Sigmoid colon (tissue), 7 donors: Measurements from ENCODE around the gene C1orf226. TPM values are rescaled to one million over a fixed set of nuclear protein-coding genes. Genes with fewer than 3 reads are reported as not detected.

Experiments used
- DNase-seq: peaks from one replicate; pipeline ENCODE4 v3.0.0-alpha.2; 2019
- H3K27ac ChIP-seq, 4 donors: fragments of 200-600 bp; sonication (generic); one replicate each; pipeline ENCODE4 v1.5.1; 2016 to 2019; ENCODE audit warnings: mild to moderate bottlenecking in 1 of 4
- H3K27me3 ChIP-seq, 3 donors: fragments of 200-600 bp; sonication (generic); one replicate each; pipeline ENCODE4 v1.5.1; 2019; ENCODE audit warnings: mild to moderate bottlenecking in 1 of 3
- H3K36me3 ChIP-seq, 4 donors: fragments of 200-600 bp; sonication (generic); one replicate each; pipeline ENCODE4 v1.5.1; 2016 to 2019
- H3K4me1 ChIP-seq, 4 donors: fragments of 200-600 bp; sonication (generic); one replicate each; pipeline ENCODE4 v1.5.1; 2017 to 2019
- H3K4me3 ChIP-seq, 4 donors: fragments of 200-600 bp; sonication (generic); one replicate each; pipeline ENCODE4 v1.5.1; 2017 to 2019; ENCODE audit warnings: mild to moderate bottlenecking in 2 of 4, moderate library complexity in 1 of 4
- H3K9me3 ChIP-seq, 4 donors: fragments of 200-600 bp in 3 of 4; sonication (generic) in 3 of 4; one replicate each; pipeline versions ENCODE4 v1.5.1 to v1.6.1; 2013 to 2019
- CTCF ChIP-seq, 4 experiments: fragments of 450-650 bp in 3 of 4; fragments of 200-600 bp in 1 of 4; IDR thresholded peaks; one replicate each; pipeline ENCODE4 v1.5.1; 2016 to 2019; ENCODE audit warnings: antibody characterized with exemption in 4 of 4, mild to moderate bottlenecking in 3 of 4, moderate library complexity in 2 of 4
- EP300 ChIP-seq, 4 donors: sonication (generic); formaldehyde crosslinking; IDR thresholded peaks; one replicate each; pipeline ENCODE4 v1.6.1; 2017; ENCODE audit warnings: antibody characterized with exemption in 4 of 4
- POLR2A ChIP-seq, 2 donors: fragments of 450-650 bp; IDR thresholded peaks; one replicate each; pipeline ENCODE4 v1.6.1; 2016; ENCODE audit warnings: antibody characterized with exemption in 2 of 2, mild to moderate bottlenecking in 2 of 2, moderate library complexity in 2 of 2
- POLR2AphosphoS5 ChIP-seq, 4 donors: sonication (generic); formaldehyde crosslinking; IDR thresholded peaks; one replicate each; pipeline ENCODE4 v1.6.1; 2017; ENCODE audit warnings: antibody characterized with exemption in 4 of 4
- WGBS, 2 donors: extraction: QIAGEN DNeasy Blood & Tissue Kit; methylation state at CpG; one replicate each; pipeline ENCODE4 v1.1.7; 2013; 5-methylcytosine and 5-hydroxymethylcytosine counted together
- intact Hi-C: fragments of 100-400 bp; cut with DNase I; formaldehyde crosslinking; loops from one replicate; pipeline ENCODE4 v1.15.1; 2023
- polyA plus RNA-seq, 3 donors: library from polyadenylated mRNA; stranded (reverse); fragments of 200-250 nt; gene quantifications; one replicate each; pipeline ENCODE4 v1.2.3, GENCODE V29; 2013
- total RNA-seq, 4 donors: library from RNA; depleted of rRNA; stranded (reverse); fragments of >200 nt; gene quantifications; one replicate each; pipeline ENCODE4 v1.1.0, GENCODE V29; 2016
- donor health status: healthy with polysubstance abuse.
- donor health status: Bipolar disorder and iron deficiency.
- donor health status: healthy.

Gene C1orf226
- total and polyA plus RNA-seq, 7 donors, result 6.6 to 16.1 (median 13.2) TPM

- no peaks in the 10 kb centered on the region for H3K9me3 ChIP-seq
- peaks cover 0 to 6% (median 0%) of the 10 kb centered on the region in 3 donors for H3K27me3 ChIP-seq
- H3K4me3 ChIP-seq, result no peak overlapping the region
- peaks cover 0 to 3% (median 0%) of the 10 kb centered on the region in 4 donors for H3K4me1 ChIP-seq
- no peak for TF ChIP-seq POLR2AphosphoS5 (IDR thresholded peaks at IDR 0.05)
- no peak for TF ChIP-seq CTCF (IDR thresholded peaks at IDR 0.05)
- TF ChIP-seq EP300 (IDR thresholded peaks at IDR 0.05), result no peak
- no peak for TF ChIP-seq POLR2A (IDR thresholded peaks at IDR 0.05)
- WGBS, 2 donors, result 86 to 88% methylated on average over 9 of the region's 9 CpGs
- no peak for DNase-seq
- intact Hi-C loops, result loop anchor here (2.0 kb wide), 1 partner anchor 333 kb away; no protein-coding TSS in a partner anchor
- H3K36me3 ChIP-seq, result no peaks in the 10 kb centered on the region
- H3K27ac ChIP-seq, result no peak overlapping the region
Observed at GRCh38 chr1:162389971-162390370, 8.4 kb downstream of the C1orf226 start.

- no peak overlapping the region for H3K27ac ChIP-seq
- H3K27me3 ChIP-seq, result peaks cover 0 to 6% (median 0%) of the 10 kb centered on the region in 3 donors
- 81% methylated on average over 15 of the region's 15 CpGs for WGBS, 2 donors
- no peaks in the 10 kb centered on the region for H3K36me3 ChIP-seq
- H3K9me3 ChIP-seq, result no peaks in the 10 kb centered on the region
- peaks cover 0 to 3% (median 0%) of the 10 kb centered on the region in 4 donors for H3K4me1 ChIP-seq
- no peak overlapping the region for H3K4me3 ChIP-seq
- DNase-seq, result no peak
- intact Hi-C loops, result loop anchor here (2.0 kb wide), 1 partner anchor 334 kb away; no protein-coding TSS in a partner anchor
- TF ChIP-seq CTCF (IDR thresholded peaks at IDR 0.05) (no peak), POLR2A (IDR thresholded peaks at IDR 0.05) (no peak), EP300 (IDR thresholded peaks at IDR 0.05) (no peak)
Observed at GRCh38 chr1:162390396-162391185, 9.1 kb downstream of the C1orf226 start.

- no peak overlapping the region for H3K27ac ChIP-seq
- intact Hi-C loops, result loop anchor here (2.0 kb wide), 1 partner anchor 335 kb away; no protein-coding TSS in a partner anchor
- WGBS, 2 donors, result 54 to 65% methylated on average over 4 of the region's 4 CpGs
- no peak overlapping the region for H3K4me3 ChIP-seq
- peaks cover 0 to 6% (median 0%) of the 10 kb centered on the region in 3 donors for H3K27me3 ChIP-seq
- no peaks in the 10 kb centered on the region for H3K36me3 ChIP-seq
- TF ChIP-seq EP300 (IDR thresholded peaks at IDR 0.05) (no peak), POLR2AphosphoS5 (IDR thresholded peaks at IDR 0.05) (no peak), POLR2A (IDR thresholded peaks at IDR 0.05) (no peak), CTCF (IDR thresholded peaks at IDR 0.05) (peak; percentile 72 to 94 (median 87))
- peaks cover 0 to 3% (median 0%) of the 10 kb centered on the region in 4 donors for H3K4me1 ChIP-seq
- no peak for DNase-seq
- no peaks in the 10 kb centered on the region for H3K9me3 ChIP-seq
Observed at GRCh38 chr1:162391790-162392563, 10.4 kb downstream of the C1orf226 start.

GRCh38 chr1:162396201-162396906, 14.8 kb downstream of the C1orf226 start:
- H3K36me3 ChIP-seq, result no peaks in the 10 kb centered on the region
- WGBS, 2 donors, result 83 to 84% methylated on average over 3 of the region's 3 CpGs
- TF ChIP-seq POLR2AphosphoS5 (IDR thresholded peaks at IDR 0.05), result no peak
- no peak for TF ChIP-seq POLR2A (IDR thresholded peaks at IDR 0.05)
- no peak for TF ChIP-seq EP300 (IDR thresholded peaks at IDR 0.05)
- TF ChIP-seq CTCF (IDR thresholded peaks at IDR 0.05), result no peak

More at GRCh38 chr1:162396201-162396906, 14.8 kb downstream of the C1orf226 start:
- H3K4me1 ChIP-seq, result peaks cover 0 to 3% (median 0%) of the 10 kb centered on the region in 4 donors
- DNase-seq, result no peak
- intact Hi-C loops, result no loop called here
- H3K9me3 ChIP-seq, result no peaks in the 10 kb centered on the region
- peaks cover 0 to 13% (median 0%) of the 10 kb centered on the region in 3 donors for H3K27me3 ChIP-seq
- no peak overlapping the region for H3K27ac ChIP-seq
- no peak overlapping the region for H3K4me3 ChIP-seq
